B cell (primary cell): ENCODE results near the gene KRT71.

Experiments used
- EZH2 ChIP-seq: IDR thresholded peaks from 2 replicates; pipeline ENCODE4 v1.6.1; 2012; ENCODE audit warnings: borderline replicate concordance, low read depth, mild to moderate bottlenecking, moderate library complexity, low read length; ENCODE audit not compliant: insufficient read depth, poor library complexity, severe bottlenecking
- TF ChIP-seq, protein P1 (sequence below): fragments of 200-600 bp; IDR thresholded peaks from one replicate; pipeline ENCODE4 v1.8.0; 2022; ENCODE audit warnings: antibody characterized with exemption, mild to moderate bottlenecking

DNA sequence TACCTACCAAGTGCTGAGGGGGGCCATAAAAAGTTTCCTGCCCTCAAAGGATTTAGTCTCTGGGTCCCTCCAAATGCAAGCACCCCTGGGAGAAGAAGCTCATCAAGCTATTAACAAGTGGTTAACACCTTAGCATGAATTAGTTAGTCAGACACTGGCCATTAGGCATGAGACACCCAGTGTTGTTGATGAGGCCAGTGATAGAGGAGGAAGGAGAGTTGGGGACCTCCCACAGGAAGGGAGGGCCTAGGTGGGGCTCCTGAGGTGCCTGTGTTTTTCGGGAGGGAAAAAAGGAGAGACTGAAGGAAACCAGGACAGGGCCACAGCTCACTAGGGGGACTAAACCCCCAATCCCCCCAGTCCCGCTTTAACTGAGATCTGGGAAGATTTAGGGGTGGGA lies 4.5 kb upstream of the KRT71 start:
- TF ChIP-seq, protein P1, sequence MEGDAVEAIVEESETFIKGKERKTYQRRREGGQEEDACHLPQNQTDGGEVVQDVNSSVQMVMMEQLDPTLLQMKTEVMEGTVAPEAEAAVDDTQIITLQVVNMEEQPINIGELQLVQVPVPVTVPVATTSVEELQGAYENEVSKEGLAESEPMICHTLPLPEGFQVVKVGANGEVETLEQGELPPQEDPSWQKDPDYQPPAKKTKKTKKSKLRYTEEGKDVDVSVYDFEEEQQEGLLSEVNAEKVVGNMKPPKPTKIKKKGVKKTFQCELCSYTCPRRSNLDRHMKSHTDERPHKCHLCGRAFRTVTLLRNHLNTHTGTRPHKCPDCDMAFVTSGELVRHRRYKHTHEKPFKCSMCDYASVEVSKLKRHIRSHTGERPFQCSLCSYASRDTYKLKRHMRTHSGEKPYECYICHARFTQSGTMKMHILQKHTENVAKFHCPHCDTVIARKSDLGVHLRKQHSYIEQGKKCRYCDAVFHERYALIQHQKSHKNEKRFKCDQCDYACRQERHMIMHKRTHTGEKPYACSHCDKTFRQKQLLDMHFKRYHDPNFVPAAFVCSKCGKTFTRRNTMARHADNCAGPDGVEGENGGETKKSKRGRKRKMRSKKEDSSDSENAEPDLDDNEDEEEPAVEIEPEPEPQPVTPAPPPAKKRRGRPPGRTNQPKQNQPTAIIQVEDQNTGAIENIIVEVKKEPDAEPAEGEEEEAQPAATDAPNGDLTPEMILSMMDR, result no peak
- no peak for TF ChIP-seq EZH2
